K562 (cell line): ENCODE data around the gene GRK3. TPM values are rescaled to one million over a fixed set of nuclear protein-coding genes. Genes with fewer than 3 reads are reported as not detected.
A peak's percentile ranks its signal among the peaks of the same experiment; 100 is the strongest.

Experiments
- ATAC-seq: fragments of 200-7000 bp; cut with Tn5 transposase; 3 replicates; pipeline ENCODE4 v1.9.1; 2020; ENCODE audit warnings: moderate library complexity
- BruUV-seq: library from RNA; stranded (reverse); fragments of 400-500 nt; replicated peaks from 2 replicates; lab custom pipeline; 2021; lab: Mats Ljungman, UMichigan
- CTCF ChIA-PET: fragments of 300-600 bp; formaldehyde crosslinking; extraction: SDS; loops from one replicate; lab custom pipeline; 2021; ENCODE audit warnings: low intra/inter-chr PET ratio; lab: Yijun Ruan, JAX
- POLR2A ChIA-PET: fragments of 300-600, 350-650 bp; sonication (Branson Sonifier 250); formaldehyde crosslinking; extraction: SDS; loops from one replicate; lab custom pipeline; 2021; ENCODE audit warnings: antibody characterized with exemption, inconsistent platforms; lab: Yijun Ruan, JAX
- DNase-seq, 4 experiments: peaks; one replicate each; pipeline versions ENCODE4 v3.0.0 to v3.0.0-alpha.2; 2011 to 2018; ENCODE audit warnings: low spot score in 3 of 4, mixed read lengths in 3 of 4; ENCODE audit errors: extremely low read depth in 1 of 4
- FAIRE-seq: peaks from 2 replicates; lab custom pipeline; 2011; peaks lifted over from hg19 to GRCh38; lab: Jason Lieb, UNC
- H2AFZ ChIP-seq: 2 replicates; pipeline ENCODE4 v1.6.0; 2011; ENCODE audit warnings: low read depth, low read length, control low read depth, inconsistent platforms
- H3K27ac ChIP-seq: fragments of 200-600 bp; 3 replicates; pipeline ENCODE4 v1.8.0; 2011; ENCODE audit warnings: low read depth, mild to moderate bottlenecking, control low read depth, inconsistent platforms, low read length, moderate library complexity, mixed read lengths; ENCODE audit errors: extremely low read depth
- H3K27me3 ChIP-seq, 2 experiments: fragments of 300-600 bp in 1 of 2; 2 replicates in 1 of 2; 3 replicates in 1 of 2; pipeline versions ENCODE4 v1.6.0 to v1.8.0; 2011; ENCODE audit warnings: inconsistent platforms in 2 of 2, low read length in 2 of 2, mild to moderate bottlenecking in 1 of 2, mixed read lengths in 1 of 2, moderate library complexity in 1 of 2; ENCODE audit not compliant: control insufficient read depth in 2 of 2, insufficient read depth in 2 of 2
- H3K36me3 ChIP-seq: fragments of 300-600 bp; 3 replicates; pipeline ENCODE4 v1.8.0; 2011; ENCODE audit warnings: mild to moderate bottlenecking, low read length, inconsistent platforms; ENCODE audit not compliant: control insufficient read depth, insufficient read depth
- H3K4me1 ChIP-seq, 2 experiments: fragments of 200-600 bp in 1 of 2; replicated peaks in 1 of 2; 2 replicates in 1 of 2; 3 replicates in 1 of 2; pipeline versions ENCODE4 v1.5.1 to v1.8.0; 2011; ENCODE audit warnings: inconsistent platforms in 2 of 2, low read length in 2 of 2, mild to moderate bottlenecking in 1 of 2, mixed read lengths in 1 of 2, moderate library complexity in 1 of 2; ENCODE audit not compliant: control insufficient read depth in 2 of 2, insufficient read depth in 2 of 2
- H3K4me2 ChIP-seq: 2 replicates; pipeline ENCODE4 v1.6.1; 2011; ENCODE audit warnings: low read length, control low read depth, inconsistent platforms, mixed read lengths; ENCODE audit not compliant: insufficient read depth
- H3K4me3 ChIP-seq: fragments of 200-600 bp; sonication (generic), shearing (Covaris generic); 2 replicates; pipeline ENCODE4 v1.5.1; 2016; ENCODE audit warnings: control low read depth, inconsistent platforms
- H3K79me2 ChIP-seq: fragments of 200-600 bp; 3 replicates; pipeline ENCODE4 v1.8.0; 2011; ENCODE audit warnings: low read length, inconsistent platforms; ENCODE audit not compliant: control insufficient read depth, insufficient read depth
- H3K9ac ChIP-seq, 2 experiments: 2 replicates each; pipeline versions ENCODE4 v1.6.0 to v1.6.1; 2011; ENCODE audit warnings: low read depth in 2 of 2, low read length in 2 of 2, control low read depth in 1 of 2, inconsistent platforms in 1 of 2, mild to moderate bottlenecking in 1 of 2, mixed read lengths in 1 of 2; ENCODE audit not compliant: insufficient read depth in 1 of 2
- H3K9me1 ChIP-seq: one replicate; pipeline ENCODE4 v1.6.0; 2011; ENCODE audit warnings: inconsistent platforms, mild to moderate bottlenecking, low read length, moderate library complexity; ENCODE audit not compliant: control insufficient read depth, insufficient read depth
- H3K9me3 ChIP-seq: replicated peaks from 2 replicates; pipeline ENCODE4 v1.5.1; 2011; ENCODE audit warnings: low read depth, low read length, inconsistent platforms; ENCODE audit not compliant: control insufficient read depth, insufficient read depth
- H4K20me1 ChIP-seq: replicated peaks from 2 replicates; pipeline ENCODE4 v1.6.1; 2011; ENCODE audit warnings: low read length, inconsistent platforms, mixed read lengths; ENCODE audit not compliant: control insufficient read depth, insufficient read depth
- ELF1 ChIP-seq: fragments of 200-800 bp; sonication (Bioruptor generic); IDR thresholded peaks from 2 replicates; pipeline ENCODE4 v1.6.1; 2016; ENCODE audit warnings: missing genetic modification characterization, missing compliant biosample characterization
- ESRRA ChIP-seq: fragments of 450-650 bp; IDR thresholded peaks from 2 replicates; pipeline ENCODE4 v1.6.1; 2014; ENCODE audit warnings: low read depth, mild to moderate bottlenecking, moderate library complexity, borderline replicate concordance
- ZNF224 ChIP-seq: sonication (generic); formaldehyde crosslinking; IDR thresholded peaks from 2 replicates; pipeline ENCODE4 v1.8.0; 2022; ENCODE audit warnings: mild to moderate bottlenecking, missing genetic modification reagents
- WGBS: fragments of 100-300 bp; shearing (Covaris generic); methylation state at CpG from one replicate; pipeline ENCODE4 v1.1.6; 2016; ENCODE audit warnings: low coverage, mixed read lengths; ENCODE audit not compliant: insufficient coverage; ENCODE audit errors: missing lambda C conversion rate; 5-methylcytosine and 5-hydroxymethylcytosine counted together
- in situ Hi-C: fragments of 300-500 bp; cut with MboI; formaldehyde crosslinking; loops from 4 replicates; pipeline ENCODE4 v1.15.0; 2018; ENCODE audit warnings: inconsistent platforms, mixed read lengths
- intact Hi-C: fragments of 100-400 bp; cut with micrococcal nuclease; formaldehyde crosslinking; loops from 2 replicates; pipeline ENCODE4 v1.14.2; 2022
- polyA plus RNA-seq, 8 experiments: library from polyadenylated mRNA; depleted of rRNA in 4 of 8; stranded (reverse) in 5 of 8; unstranded in 3 of 8; fragments of >200 nt; fragmentation: Nextera tagmentation in 2 of 8; fragmentation: Illumina TruSeq in 1 of 8; extraction: Ambion mirVana in 2 of 8; extraction: Trizol in 1 of 8; gene quantifications; 2 replicates each; pipeline versions ENCODE4 v1.2.1 to v1.2.3, GENCODE V29; 2011 to 2014; ENCODE audit warnings: inconsistent platforms in 1 of 8, missing spikeins in 1 of 8
- total RNA-seq, 7 experiments: library from RNA; depleted of rRNA in 6 of 7; stranded (reverse); fragments of >200 nt in 6 of 7; fragmentation: Illumina TruSeq in 2 of 7; extraction: Trizol in 2 of 7; gene quantifications; 2 replicates each; pipeline versions ENCODE4 v1.2.1 to v1.2.3, GENCODE V29; 2011 to 2021; ENCODE audit warnings: low replicate concordance in 1 of 7
- TF ChIP-seq, protein P1 (sequence below): fragments of 250-450 bp; sonication (Bioruptor Pico); IDR thresholded peaks from 2 replicates; pipeline ENCODE4 v1.8.0; 2022; ENCODE audit warnings: inconsistent platforms, mild to moderate bottlenecking, moderate library complexity, borderline replicate concordance
- TF ChIP-seq, protein P2 (sequence below): fragments of 450-650 bp; IDR thresholded peaks from 2 replicates; pipeline ENCODE4 v1.6.1; 2016; ENCODE audit warnings: low read depth, mild to moderate bottlenecking, moderate library complexity

GRK3 gene
- total and polyA plus RNA-seq, 9 of the 15 experiments (the other 6 are each of a cell fraction or from before 2014, with no cell fraction given): 1.4 to 7.6 (median 3.6) TPM

DNA sequence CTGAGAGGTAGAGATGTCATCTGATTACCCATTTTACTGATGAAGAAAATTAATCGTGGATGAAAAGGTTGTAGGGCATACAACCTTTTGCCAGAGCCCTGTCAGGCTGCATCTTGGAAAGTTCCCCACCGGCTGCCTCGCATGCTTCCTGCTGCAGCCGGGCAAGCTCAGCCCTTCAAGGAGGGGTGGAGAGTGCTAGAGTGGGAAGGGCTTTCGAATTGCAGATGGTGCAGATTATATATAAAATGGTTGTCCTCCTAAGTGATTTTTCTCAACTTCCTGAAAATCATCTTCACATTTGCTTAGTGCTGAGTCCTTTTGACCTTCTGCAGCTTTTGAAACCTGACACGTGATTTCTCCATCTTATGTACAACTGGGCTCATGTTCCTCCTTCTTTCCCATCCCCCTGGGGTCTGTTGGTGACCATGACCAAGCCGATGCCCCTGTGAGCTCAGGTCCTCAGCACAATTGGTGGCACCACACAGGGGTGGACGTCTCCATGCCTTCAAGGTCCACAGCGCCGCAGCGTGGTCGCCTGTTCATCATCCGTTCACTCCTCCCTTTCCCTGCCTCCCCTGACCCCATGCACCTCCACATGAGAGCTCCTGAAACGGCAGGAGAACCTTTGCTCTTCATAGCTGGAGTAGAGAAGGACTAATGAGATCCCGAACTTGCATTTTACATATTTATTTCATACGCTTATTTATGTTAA, 129.9 kb downstream of the GRK3 start:
- H3K9me3 ChIP-seq: no peaks in the 10 kb centered on the region
- in situ Hi-C loops (no loop called here), intact Hi-C loops (no loop called here)
- DNase-seq: no peak
- H3K9ac ChIP-seq: no peak overlapping the region
- POLR2A ChIA-PET: no interaction called here
- no peak overlapping the region for H3K4me2 ChIP-seq
- no peaks in the 10 kb centered on the region for H3K79me2 ChIP-seq
- H3K4me1 ChIP-seq: no peaks in the 10 kb centered on the region; a peak in 1 of 5 replicates
- H4K20me1 ChIP-seq: no peaks in the 10 kb centered on the region
- TF ChIP-seq ZNF224 (CRISPR knock-in tag) (no peak), ESRRA (peak; percentile 18; the same call in 1 of the 2 replicates)
- TF ChIP-seq, all 486 proteins: peak for 1
- FAIRE-seq (no peak), ATAC-seq (no peak)
- Histone ChIP-seq H2AFZ (no peak overlapping the region), H3K27me3 (no peaks in the 10 kb centered on the region), H3K4me3 (no peak overlapping the region), H3K27ac (no peak overlapping the region), H3K9me1 (no peaks in the 10 kb centered on the region), H3K36me3 (peaks cover 3% of the 10 kb centered on the region; the same call in 1 of the 3 replicates)
- CTCF ChIA-PET: no interaction called here
- BruUV-seq: no TSS peak
- WGBS: 41% methylated on average over 10 of the region's 16 CpGs

DNA sequence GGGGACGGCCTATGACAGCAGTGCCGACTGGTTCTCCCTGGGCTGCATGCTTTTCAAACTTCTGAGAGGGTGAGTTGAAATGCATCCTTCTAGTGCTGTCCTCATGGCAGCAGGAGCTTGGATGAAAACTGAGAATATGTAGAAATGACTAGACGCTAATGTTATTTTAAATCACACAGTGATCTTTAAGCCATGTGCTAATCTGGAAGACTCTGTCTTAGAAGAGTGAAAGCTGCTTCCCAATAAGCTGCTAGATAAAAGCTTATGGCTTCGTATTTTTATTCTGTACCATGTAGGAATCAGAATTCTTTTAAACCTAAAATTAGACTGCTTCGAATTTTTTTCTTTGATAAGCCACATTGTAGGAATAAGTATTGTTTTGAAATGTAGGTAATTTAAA, 130.7 kb downstream of the GRK3 start:
- H4K20me1 ChIP-seq: no peaks in the 10 kb centered on the region
- WGBS: 72% methylated on average over 5 of the region's 5 CpGs
- no peaks in the 10 kb centered on the region for H3K9me3 ChIP-seq
- intact Hi-C loops (no loop called here), in situ Hi-C loops (no loop called here)
- ChIA-PET POLR2A (no interaction called here), CTCF (no interaction called here)
- no peak overlapping the region for H3K4me2 ChIP-seq
- no peak overlapping the region for H2AFZ ChIP-seq
- H3K9me1 ChIP-seq: no peaks in the 10 kb centered on the region
- H3K27ac ChIP-seq: no peak overlapping the region
- H3K27me3 ChIP-seq: no peaks in the 10 kb centered on the region
- DNase-seq: no peak
- H3K79me2 ChIP-seq: no peaks in the 10 kb centered on the region
- no peak for FAIRE-seq
- BruUV-seq: no TSS peak
- H3K4me3 ChIP-seq: no peak overlapping the region
- no peak for ATAC-seq
- H3K4me1 ChIP-seq: no peaks in the 10 kb centered on the region; a peak in 1 of 5 replicates
- no peak overlapping the region for H3K9ac ChIP-seq
- H3K36me3 ChIP-seq: peaks cover 3% of the 10 kb centered on the region; the same call in 1 of the 3 replicates
- TF ChIP-seq, protein P1, sequence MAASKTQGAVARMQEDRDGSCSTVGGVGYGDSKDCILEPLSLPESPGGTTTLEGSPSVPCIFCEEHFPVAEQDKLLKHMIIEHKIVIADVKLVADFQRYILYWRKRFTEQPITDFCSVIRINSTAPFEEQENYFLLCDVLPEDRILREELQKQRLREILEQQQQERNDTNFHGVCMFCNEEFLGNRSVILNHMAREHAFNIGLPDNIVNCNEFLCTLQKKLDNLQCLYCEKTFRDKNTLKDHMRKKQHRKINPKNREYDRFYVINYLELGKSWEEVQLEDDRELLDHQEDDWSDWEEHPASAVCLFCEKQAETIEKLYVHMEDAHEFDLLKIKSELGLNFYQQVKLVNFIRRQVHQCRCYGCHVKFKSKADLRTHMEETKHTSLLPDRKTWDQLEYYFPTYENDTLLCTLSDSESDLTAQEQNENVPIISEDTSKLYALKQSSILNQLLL: no peak
- TF ChIP-seq ELF1 (tag): no peak
- TF ChIP-seq, protein P2, sequence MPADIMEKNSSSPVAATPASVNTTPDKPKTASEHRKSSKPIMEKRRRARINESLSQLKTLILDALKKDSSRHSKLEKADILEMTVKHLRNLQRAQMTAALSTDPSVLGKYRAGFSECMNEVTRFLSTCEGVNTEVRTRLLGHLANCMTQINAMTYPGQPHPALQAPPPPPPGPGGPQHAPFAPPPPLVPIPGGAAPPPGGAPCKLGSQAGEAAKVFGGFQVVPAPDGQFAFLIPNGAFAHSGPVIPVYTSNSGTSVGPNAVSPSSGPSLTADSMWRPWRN: no peak
